H1 (cell line): ENCODE measurements around the gene CBX2. TPM values are rescaled to one million over a fixed set of nuclear protein-coding genes. Genes with fewer than 3 reads are reported as not detected.

ENCODE experiments used
- CTCF ChIA-PET: fragments of 300-600 bp; sonication (Branson Sonifier 250); formaldehyde crosslinking; loops from one replicate; lab custom pipeline; 2021; ENCODE audit not compliant: partially characterized antibody; lab: Charles Lee
- POLR2A ChIA-PET: fragments of 300-600 bp; sonication (Branson Sonifier 250); formaldehyde crosslinking; loops from one replicate; lab custom pipeline; 2021; ENCODE audit warnings: inconsistent platforms; ENCODE audit not compliant: partially characterized antibody; lab: Charles Lee
- DNase-seq, 2 experiments: peaks; one replicate each; pipeline versions ENCODE4 v3.0.0 to v3.0.0-alpha.2; 2010 to 2022; ENCODE audit warnings: low spot score in 2 of 2, low read depth in 1 of 2, mixed read lengths in 1 of 2
- FAIRE-seq: peaks from 2 replicates; lab custom pipeline; 2011; peaks lifted over from hg19 to GRCh38; lab: Jason Lieb, UNC
- H2AFZ ChIP-seq: 2 replicates; pipeline ENCODE4 v1.8.1; 2012; ENCODE audit warnings: low read length, inconsistent platforms
- H2AK5ac ChIP-seq: 2 replicates; pipeline ENCODE4 v1.6.1; 2013; ENCODE audit warnings: low read depth, low read length
- H2BK120ac ChIP-seq: replicated peaks from 2 replicates; pipeline ENCODE3; 2013; ENCODE audit warnings: low read depth, low read length, inconsistent platforms
- H2BK12ac ChIP-seq: 2 replicates; pipeline ENCODE4 v1.6.1; 2013; ENCODE audit warnings: low read depth, low read length
- H2BK15ac ChIP-seq: 2 replicates; pipeline ENCODE4 v1.6.1; 2013; ENCODE audit warnings: low read length
- H2BK20ac ChIP-seq: 2 replicates; pipeline ENCODE4 v1.6.1; 2013; ENCODE audit warnings: low read length
- H2BK5ac ChIP-seq: 2 replicates; pipeline ENCODE4 v1.6.1; 2013; ENCODE audit warnings: low read depth, low read length
- H3K14ac ChIP-seq: 2 replicates; pipeline ENCODE4 v1.6.1; 2013; ENCODE audit warnings: inconsistent platforms; ENCODE audit not compliant: insufficient read length
- H3K18ac ChIP-seq: 2 replicates; pipeline ENCODE4 v1.6.1; 2013; ENCODE audit warnings: low read length; ENCODE audit errors: extremely low read depth
- H3K23ac ChIP-seq: 2 replicates; pipeline ENCODE4 v1.6.1; 2013; ENCODE audit warnings: inconsistent platforms; ENCODE audit not compliant: insufficient read length
- H3K23me2 ChIP-seq: 2 replicates; pipeline ENCODE4 v1.6.1; 2013; ENCODE audit warnings: low read depth, low read length
- H3K27ac ChIP-seq: 2 replicates; pipeline ENCODE4 v1.6.1; 2011; ENCODE audit warnings: low read depth, low read length, inconsistent platforms
- H3K27me3 ChIP-seq, 4 experiments: replicated peaks in 1 of 4; 1 replicate in 1 of 4; 2 replicates in 3 of 4; pipeline versions ENCODE4 v1.6.1 to v1.8.1; 2011 to 2013; ENCODE audit warnings: low read length in 3 of 4, mild to moderate bottlenecking in 3 of 4, inconsistent platforms in 2 of 4, mixed read lengths in 2 of 4, moderate library complexity in 1 of 4; ENCODE audit not compliant: control insufficient read depth in 3 of 4, insufficient read depth in 3 of 4; ENCODE audit errors: extremely low read depth in 1 of 4
- H3K36me3 ChIP-seq, 4 experiments: 2 replicates each; pipeline versions ENCODE4 v1.6.1 to v1.8.1; 2011 to 2013; ENCODE audit warnings: mild to moderate bottlenecking in 4 of 4, low read length in 3 of 4, moderate library complexity in 2 of 4, control low read depth in 1 of 4, inconsistent platforms in 1 of 4; ENCODE audit not compliant: insufficient read depth in 4 of 4, control insufficient read depth in 2 of 4
- H3K4ac ChIP-seq: replicated peaks from 2 replicates; pipeline ENCODE3; 2013; ENCODE audit warnings: low read length, low read depth, mixed read lengths, inconsistent platforms; ENCODE audit not compliant: insufficient read length
- H3K4me1 ChIP-seq, 4 experiments: replicated peaks in 1 of 4; 1 replicate in 1 of 4; 2 replicates in 3 of 4; pipeline versions ENCODE4 v1.6.1 to v1.8.1; 2011 to 2013; ENCODE audit warnings: low read length in 3 of 4, inconsistent platforms in 2 of 4, mixed read lengths in 1 of 4; ENCODE audit not compliant: insufficient read depth in 4 of 4, control insufficient read depth in 3 of 4
- H3K4me2 ChIP-seq, 2 experiments: 2 replicates each; pipeline versions ENCODE4 v1.6.1 to v1.8.1; 2011 to 2013; ENCODE audit warnings: low read depth in 2 of 2, low read length in 2 of 2, control low read depth in 1 of 2, inconsistent platforms in 1 of 2, mild to moderate bottlenecking in 1 of 2; ENCODE audit not compliant: insufficient read depth in 1 of 2
- H3K4me3 ChIP-seq, 4 experiments: fragments of 200-600, 300-600 bp in 1 of 4; sonication (generic), shearing (Covaris generic), sonication (Bioruptor Twin) in 1 of 4; 2 replicates each; pipeline versions ENCODE4 v1.5.1 to v1.8.1; 2011 to 2016; ENCODE audit warnings: low read length in 4 of 4, low read depth in 3 of 4, control low read depth in 2 of 4, inconsistent platforms in 2 of 4, mild to moderate bottlenecking in 2 of 4, mixed read lengths in 1 of 4, moderate library complexity in 1 of 4; ENCODE audit not compliant: insufficient read depth in 2 of 4; ENCODE audit errors: extremely low read depth in 1 of 4
- H3K56ac ChIP-seq: replicated peaks from 2 replicates; pipeline ENCODE3; 2013; ENCODE audit warnings: low read depth, mild to moderate bottlenecking, mixed read lengths, low read length, inconsistent platforms; ENCODE audit not compliant: insufficient read length
- H3K79me1 ChIP-seq: 2 replicates; pipeline ENCODE4 v1.6.1; 2013; ENCODE audit warnings: low read depth, low read length, control low read depth
- H3K79me2 ChIP-seq, 2 experiments: 2 replicates each; pipeline versions ENCODE4 v1.6.1 to v1.8.1; 2012 to 2013; ENCODE audit warnings: low read length in 2 of 2, mild to moderate bottlenecking in 2 of 2, inconsistent platforms in 1 of 2; ENCODE audit not compliant: insufficient read depth in 2 of 2, control insufficient read depth in 1 of 2
- H3K9ac ChIP-seq, 4 experiments: replicated peaks in 1 of 4; 1 replicate in 1 of 4; 2 replicates in 3 of 4; pipeline versions ENCODE4 v1.6.1 to v1.8.1; 2011 to 2013; ENCODE audit warnings: low read depth in 3 of 4, low read length in 3 of 4, control low read depth in 2 of 4, mild to moderate bottlenecking in 2 of 4, moderate library complexity in 2 of 4, inconsistent platforms in 1 of 4; ENCODE audit errors: extremely low read depth in 1 of 4
- H3K9me3 ChIP-seq, 2 experiments: 2 replicates each; pipeline versions ENCODE4 v1.6.1 to v1.8.1; 2012 to 2013; ENCODE audit warnings: mild to moderate bottlenecking in 2 of 2, moderate library complexity in 2 of 2, control low read depth in 1 of 2, inconsistent platforms in 1 of 2, low read depth in 1 of 2, low read length in 1 of 2, mixed read lengths in 1 of 2; ENCODE audit not compliant: insufficient read depth in 2 of 2
- H4K20me1 ChIP-seq, 2 experiments: replicated peaks in 1 of 2; 2 replicates each; pipeline versions ENCODE3 to v1.8.1; 2011 to 2013; ENCODE audit warnings: inconsistent platforms in 2 of 2, low read length in 2 of 2, mild to moderate bottlenecking in 1 of 2; ENCODE audit not compliant: insufficient read depth in 2 of 2, control insufficient read depth in 1 of 2
- H4K5ac ChIP-seq: 2 replicates; pipeline ENCODE4 v1.6.1; 2013; ENCODE audit warnings: low read length, low read depth, mixed read lengths, inconsistent platforms; ENCODE audit not compliant: insufficient read length
- H4K8ac ChIP-seq: 2 replicates; pipeline ENCODE4 v1.8.0; 2013; ENCODE audit warnings: mild to moderate bottlenecking, moderate library complexity, low read length, inconsistent platforms; ENCODE audit not compliant: insufficient read depth; ENCODE audit errors: extremely low read depth
- H4K91ac ChIP-seq: replicated peaks from 2 replicates; pipeline ENCODE3; 2013; ENCODE audit warnings: low read length, mixed read lengths, inconsistent platforms; ENCODE audit not compliant: insufficient read length
- CBX8 ChIP-seq: fragments of 300-800, 300-1000 bp; sonication (generic); IDR thresholded peaks from 2 replicates; pipeline ENCODE4 v1.7.1; 2016; ENCODE audit warnings: low read depth, low read length, borderline replicate concordance
- EZH2 ChIP-seq: fragments of 200-600 bp; sonication (generic); IDR thresholded peaks from 2 replicates; pipeline ENCODE4 v1.7.1; 2012; ENCODE audit warnings: low read depth, mild to moderate bottlenecking, moderate library complexity, low read length, inconsistent platforms; ENCODE audit not compliant: severe bottlenecking
- RAD21 ChIP-seq, 2 experiments: IDR thresholded peaks in 1 of 2; conservative IDR thresholded peaks in 1 of 2; 2 replicates each; pipeline ENCODE4 v1.6.1; 2011; ENCODE audit warnings: low read depth in 2 of 2, low read length in 2 of 2, improper control_type of control experiment in 1 of 2, inconsistent platforms in 1 of 2, mild to moderate bottlenecking in 1 of 2, moderate library complexity in 1 of 2
- RNF2 ChIP-seq: fragments of 200-900, 300-1000 bp; sonication (generic); IDR thresholded peaks from 2 replicates; pipeline ENCODE4 v1.7.1; 2016; ENCODE audit warnings: borderline replicate concordance, low read depth, mild to moderate bottlenecking, antibody characterized with exemption, low read length; ENCODE audit not compliant: poor library complexity, severe bottlenecking; ENCODE audit errors: missing control alignments
- SIX5 ChIP-seq: IDR thresholded peaks from 2 replicates; pipeline ENCODE4 v1.6.1; 2011; ENCODE audit warnings: mild to moderate bottlenecking, low read depth, low read length
- SUZ12 ChIP-seq: fragments of 200-600 bp; sonication (generic); IDR thresholded peaks from 2 replicates; pipeline ENCODE4 v1.6.1; 2012; ENCODE audit warnings: mild to moderate bottlenecking, inconsistent platforms, low read length, moderate library complexity, mixed read lengths
- TEAD4 ChIP-seq: IDR thresholded peaks from 2 replicates; pipeline ENCODE4 v1.6.1; 2012; ENCODE audit warnings: low read depth, low read length, inconsistent platforms, mixed read lengths
- WGBS, 2 experiments: shearing (Covaris generic) in 1 of 2; methylation state at CpG; one replicate each; pipeline versions ENCODE4 v1.1.6 to v1.1.7; 2013 to 2015; ENCODE audit warnings: low lambda C conversion rate in 2 of 2, mixed read lengths in 2 of 2, inconsistent platforms in 1 of 2, low coverage in 1 of 2, missing lambda C conversion rate in 1 of 2; ENCODE audit not compliant: insufficient replicate concordance in 2 of 2, insufficient coverage in 1 of 2, insufficient read length in 1 of 2; ENCODE audit errors: extremely low coverage in 1 of 2, missing lambda C conversion rate in 1 of 2; 5-methylcytosine and 5-hydroxymethylcytosine counted together
- polyA plus RNA-seq, 7 experiments: library from polyadenylated mRNA; depleted of rRNA in 3 of 7; stranded (reverse) in 5 of 7; unstranded in 2 of 7; fragments of >200 nt in 5 of 7; fragments of 200-250 nt in 2 of 7; gene quantifications; 1 replicate in 5 of 7; 2 replicates in 1 of 7; 4 replicates in 1 of 7; pipeline versions ENCODE4 v1.2.1 to v1.2.3, GENCODE V29; 2011 to 2013; ENCODE audit warnings: missing spikeins in 2 of 7, mixed read lengths in 2 of 7
- total RNA-seq: library from RNA; stranded (reverse); fragmentation: NEBNext Ultra II Directional; extraction: Animal tissue kit (Norgen Biotek cat#: 25700); gene quantifications from 2 replicates; pipeline ENCODE4 v1.2.1, GENCODE V29; 2021

Gene CBX2
- total and polyA plus RNA-seq, 2 of the 8 experiments (the other 6 are each of a cell fraction or from before 2014, with no cell fraction given): 64.3 to 83.9 TPM

GRCh38 chr17:79815836-79816461, 38.0 kb downstream of the CBX2 start:
- FAIRE-seq: no peak
- no peak overlapping the region for H3K18ac ChIP-seq
- peaks cover 0 to 29% (median 25%) of the 10 kb centered on the region in 4 experiments; a peak in 6 of 7 replicates for H3K4me1 ChIP-seq
- no peak overlapping the region for H3K4ac ChIP-seq
- peak in 1 of 2 experiments; percentile 61 for DNase-seq
- POLR2A ChIA-PET: interaction anchor here (1.0 to 24.0 kb wide), 6 partner anchors 11 to 185 kb away, joined by 3 to 374 read pairs (median 7); partner anchors contain the start of genes CBX4 and CBX8
- no peak overlapping the region for H2AFZ ChIP-seq
- H3K36me3 ChIP-seq: peaks cover 0 to 15% (median 0%) of the 10 kb centered on the region in 4 experiments; a peak in 1 of 8 replicates
- no peak overlapping the region for H4K91ac ChIP-seq
- H4K5ac ChIP-seq: no peak overlapping the region
- H2BK20ac ChIP-seq: no peak overlapping the region; the same call in 1 of the 2 replicates
- no peak overlapping the region for H3K23ac ChIP-seq
- H3K9me3 ChIP-seq: no peaks in the 10 kb centered on the region
- H3K4me2 ChIP-seq: peak overlapping the region; percentile 65 to 68
- H3K4me3 ChIP-seq: peak overlapping the region; percentile 11 to 51 (median 15); a peak in 5 of 8 replicates
- 0 out of 4 replicates have a peak, but pooled peaks of 1 of the 2 experiments have one; percentile 4 for TF ChIP-seq RAD21 (IDR thresholded peaks at IDR 0.05 in 1 of 2, conservative IDR thresholded peaks at IDR 0.05 in 1 of 2; ENCODE audit: low read depth in 2 of 2, low read length in 2 of 2)
- peak; percentile 97 for TF ChIP-seq EZH2
- TF ChIP-seq RNF2: peak; percentile 75
- peak; percentile 96 for TF ChIP-seq SUZ12
- TF ChIP-seq CBX8: no peak; the same call in 1 of the 2 replicates
- TF ChIP-seq SIX5: no peak
- TF ChIP-seq TEAD4: no peak
- TF ChIP-seq, all 59 proteins: peak for 4
- Histone ChIP-seq H2BK15ac (peak overlapping the region; percentile 88; the same call in 1 of the 2 replicates), H3K56ac (no peak overlapping the region), H4K8ac (peak overlapping the region; percentile 37; the same call in 1 of the 2 replicates), H2BK120ac (no peak overlapping the region), H3K27ac (no peak overlapping the region), H3K23me2 (peaks cover 6% of the 10 kb centered on the region; the same call in 1 of the 2 replicates), H2BK5ac (no peak overlapping the region), H3K14ac (no peak overlapping the region), H3K79me2 (no peaks in the 10 kb centered on the region), H2AK5ac (0 out of 2 replicates have a peak overlapping the region, but pooled peaks have one; percentile 45), H3K9ac (no peak overlapping the region), H3K27me3 (peaks cover 83 to 100% (median 94%) of the 10 kb centered on the region in 4 experiments), H2BK12ac (peak overlapping the region; percentile 92; the same call in 1 of the 2 replicates), H4K20me1 (peaks cover 0 to 9% of the 10 kb centered on the region in 2 experiments), H3K79me1 (no peaks in the 10 kb centered on the region)
- CTCF ChIA-PET: interaction anchor here (1.4 to 24.7 kb wide), 7 partner anchors 10 to 73 kb away, joined by 3 to 576 read pairs (median 53); partner anchors contain the start of genes CBX4 and CBX8
- 5% methylated on average over 23 of the region's 41 CpGs; no CpG with 5 or more reads in 1 of the 2 experiments for WGBS, 2 experiments
